Neutrophil (primary cell): ENCODE data around the gene DSCAML1.

Experiments used
- H3K27ac ChIP-seq: fragments of 200-600 bp; sonication (generic); 2 replicates; pipeline ENCODE4 v1.5.1; 2016; ENCODE audit warnings: mild to moderate bottlenecking, moderate library complexity
- H3K27me3 ChIP-seq: fragments of 200-600 bp; sonication (generic); 2 replicates; pipeline ENCODE4 v1.6.0; 2016; ENCODE audit warnings: mild to moderate bottlenecking
- H3K36me3 ChIP-seq: fragments of 200-600 bp; sonication (generic); 2 replicates; pipeline ENCODE4 v1.5.1; 2017
- H3K4me1 ChIP-seq, 2 experiments: fragments of 200-600 bp in 1 of 2; sonication (generic) in 1 of 2; 1 replicate in 1 of 2; 2 replicates in 1 of 2; pipeline versions ENCODE4 v1.5.1 to v1.6.1; 2013 to 2016; ENCODE audit warnings: low read depth in 1 of 2, low read length in 1 of 2, mild to moderate bottlenecking in 1 of 2, moderate library complexity in 1 of 2; ENCODE audit not compliant: control insufficient read depth in 1 of 2, insufficient read depth in 1 of 2
- H3K4me3 ChIP-seq, 2 experiments: fragments of 200-600 bp in 1 of 2; sonication (generic) in 1 of 2; 1 replicate in 1 of 2; 2 replicates in 1 of 2; pipeline ENCODE4 v1.5.1; 2013 to 2016; ENCODE audit warnings: low read depth in 1 of 2, low read length in 1 of 2, mild to moderate bottlenecking in 1 of 2, moderate library complexity in 1 of 2
- H3K9me3 ChIP-seq: fragments of 200-600 bp; sonication (generic); 2 replicates; pipeline ENCODE4 v1.5.1; 2016
- CTCF ChIP-seq: fragments of 200-600 bp; sonication (generic); IDR thresholded peaks from 2 replicates; pipeline ENCODE4 v1.5.1; 2016; ENCODE audit warnings: antibody characterized with exemption

DSCAML1 gene

GRCh38 chr11:117670924-117671323, 126.1 kb downstream of the DSCAML1 start:
- peaks cover 6% of the 10 kb centered on the region for H3K27me3 ChIP-seq
- H3K4me1 ChIP-seq: no peaks in the 10 kb centered on the region
- no peak overlapping the region for H3K27ac ChIP-seq
- H3K4me3 ChIP-seq: no peak overlapping the region
- H3K9me3 ChIP-seq: no peaks in the 10 kb centered on the region
- no peaks in the 10 kb centered on the region for H3K36me3 ChIP-seq
- TF ChIP-seq CTCF: no peak

- Histone ChIP-seq H3K4me3 (no peak overlapping the region), H3K9me3 (no peaks in the 10 kb centered on the region), H3K27ac (no peak overlapping the region), H3K36me3 (no peaks in the 10 kb centered on the region), H3K4me1 (no peaks in the 10 kb centered on the region), H3K27me3 (peaks cover under 1% of the 10 kb centered on the region)
- TF ChIP-seq CTCF: no peak
Measured at GRCh38 chr11:117670443-117670842, 126.6 kb downstream of the DSCAML1 start.

GRCh38 chr11:117669616-117670015, 127.4 kb downstream of the DSCAML1 start:
- H3K27me3 ChIP-seq: peaks cover 8% of the 10 kb centered on the region
- no peaks in the 10 kb centered on the region for H3K36me3 ChIP-seq
- no peak for TF ChIP-seq CTCF
- H3K9me3 ChIP-seq: no peaks in the 10 kb centered on the region
- H3K4me1 ChIP-seq: no peaks in the 10 kb centered on the region
- no peak overlapping the region for H3K4me3 ChIP-seq
- H3K27ac ChIP-seq: no peak overlapping the region

GRCh38 chr11:117669062-117669461, 128.0 kb downstream of the DSCAML1 start:
- Histone ChIP-seq H3K4me1 (no peaks in the 10 kb centered on the region), H3K27me3 (peaks cover 14% of the 10 kb centered on the region), H3K9me3 (no peaks in the 10 kb centered on the region), H3K36me3 (no peaks in the 10 kb centered on the region), H3K4me3 (no peak overlapping the region), H3K27ac (no peak overlapping the region)
- TF ChIP-seq CTCF: no peak

GRCh38 chr11:117668321-117668751, 128.7 kb downstream of the DSCAML1 start:
- Histone ChIP-seq H3K36me3 (no peaks in the 10 kb centered on the region), H3K9me3 (no peaks in the 10 kb centered on the region), H3K4me1 (no peaks in the 10 kb centered on the region), H3K27ac (no peak overlapping the region), H3K4me3 (no peak overlapping the region), H3K27me3 (peaks cover 21% of the 10 kb centered on the region)
- TF ChIP-seq CTCF: no peak

DNA sequence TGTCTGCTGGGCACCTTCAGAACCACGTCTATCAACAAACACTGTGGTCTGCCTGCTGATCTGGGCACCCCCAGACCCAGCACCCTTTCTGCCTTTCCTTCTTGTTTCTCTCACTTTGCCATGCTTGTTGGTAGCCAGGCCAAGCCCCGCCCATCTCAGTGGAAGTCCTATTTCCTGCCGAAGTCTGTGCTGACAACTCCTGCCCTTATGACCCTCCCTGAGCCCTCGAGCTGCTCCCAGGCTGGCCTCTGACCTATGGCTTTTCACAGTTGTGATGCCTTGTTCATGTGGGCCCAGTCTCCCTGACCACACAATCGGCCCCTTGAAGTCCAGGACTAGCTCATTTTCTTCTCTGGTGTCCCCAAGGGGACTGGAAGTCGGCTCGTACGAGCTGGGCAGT, 132.1 kb downstream of the DSCAML1 start:
- Histone ChIP-seq H3K27ac (no peak overlapping the region), H3K36me3 (no peaks in the 10 kb centered on the region), H3K27me3 (peaks cover 28% of the 10 kb centered on the region), H3K4me3 (no peak overlapping the region), H3K4me1 (no peaks in the 10 kb centered on the region), H3K9me3 (no peaks in the 10 kb centered on the region)
- no peak for TF ChIP-seq CTCF
